Osteocyte (in vitro differentiated cells): ENCODE measurements around the gene ZNF154. TPM values are rescaled to one million over a fixed set of nuclear protein-coding genes. Genes with fewer than 3 reads are reported as not detected.

Experiments used
- DNase-seq: peaks from one replicate; pipeline ENCODE4 v3.0.0; 2021; ENCODE audit warnings: mixed read lengths; ENCODE audit not compliant: unreplicated experiment; ENCODE audit errors: extremely low spot score
- H3K27ac Mint-ChIP-seq: one replicate; pipeline ENCODE4 v1.8.0; 2021; ENCODE audit warnings: mild to moderate bottlenecking, mixed read lengths; ENCODE audit not compliant: unreplicated experiment
- H3K27me3 Mint-ChIP-seq: one replicate; pipeline ENCODE4 v1.8.0; 2021; ENCODE audit warnings: mixed read lengths; ENCODE audit not compliant: unreplicated experiment
- H3K36me3 Mint-ChIP-seq: one replicate; pipeline ENCODE4 v1.8.0; 2021; ENCODE audit warnings: mixed read lengths; ENCODE audit not compliant: unreplicated experiment
- H3K4me1 Mint-ChIP-seq: one replicate; pipeline ENCODE4 v1.8.0; 2021; ENCODE audit warnings: mixed read lengths; ENCODE audit not compliant: unreplicated experiment
- H3K4me3 Mint-ChIP-seq: one replicate; pipeline ENCODE4 v1.8.0; 2021; ENCODE audit warnings: mild to moderate bottlenecking, moderate library complexity, mixed read lengths; ENCODE audit not compliant: unreplicated experiment
- H3K9me3 Mint-ChIP-seq: one replicate; pipeline ENCODE4 v1.8.0; 2021; ENCODE audit warnings: mixed read lengths; ENCODE audit not compliant: unreplicated experiment
- long read RNA-seq: library from polyadenylated mRNA; unstranded; transcript quantifications from one replicate; pipeline ENCODE4 v2.0.0, GENCODE V29; 2021
- total RNA-seq: library from RNA; stranded (reverse); gene quantifications from 2 replicates; pipeline ENCODE4 v1.2.1, GENCODE V29; 2021
- TF ChIP-seq, protein P1 (sequence below): fragments of 200-600 bp; sonication (generic); IDR thresholded peaks from 2 replicates; pipeline ENCODE4 v1.5.0; 2021; ENCODE audit warnings: antibody characterized with exemption, mild to moderate bottlenecking, moderate library complexity

Gene ZNF154
- total RNA-seq = 18.0 and 18.9 TPM in 2 replicates
- long read RNA-seq, full-length matches to known transcripts = 11 of 21 reads
- long read RNA-seq, partial matches to known transcripts = 2 of 21 reads
- long read RNA-seq, other reads (novel, unspliced or antisense) = 8 of 21 reads

DNA sequence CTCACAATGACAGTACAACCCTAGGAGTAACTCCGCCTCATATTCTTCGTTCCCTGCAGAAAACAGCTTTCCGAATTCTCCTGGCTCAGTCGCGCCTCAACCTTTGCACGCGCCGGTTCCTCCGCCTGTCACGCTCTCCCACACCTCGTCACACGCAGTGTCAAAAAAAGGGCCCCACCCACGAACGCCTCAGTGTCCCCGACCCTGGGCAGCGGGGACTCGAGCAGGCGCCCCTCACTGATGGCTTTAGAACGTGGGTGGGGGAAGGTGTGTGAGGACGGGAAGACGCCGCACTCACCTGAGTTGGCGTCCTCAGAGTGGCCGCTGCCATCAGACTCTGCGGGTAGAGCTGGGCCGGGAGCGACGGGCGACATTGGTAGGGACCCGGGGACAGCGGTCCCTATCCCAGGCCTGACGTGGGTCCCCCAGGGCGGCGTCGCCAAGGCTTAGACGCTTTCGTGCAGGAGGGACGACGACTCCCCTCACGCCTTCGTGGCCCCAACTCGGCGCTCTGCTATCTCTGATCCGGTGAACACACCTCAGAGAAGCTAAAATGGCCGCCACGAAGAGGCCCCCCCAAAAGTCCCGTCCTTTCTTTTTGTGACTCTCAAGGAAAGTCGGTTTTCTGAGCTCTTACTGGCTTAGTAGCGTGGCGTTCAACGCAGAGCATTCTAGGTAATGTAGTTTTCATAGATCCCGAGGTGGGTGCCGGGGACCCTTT lies at the start of gene ZNF154:
Gene ZNF154 (minus strand): TSS at position 564 of the 721 bp plus-strand sequence. CDS start 233 bp downstream, at position 331.
- H3K27ac Mint-ChIP-seq = peak within 1 kb of the TSS; percentile 92
- TF ChIP-seq, protein P1, sequence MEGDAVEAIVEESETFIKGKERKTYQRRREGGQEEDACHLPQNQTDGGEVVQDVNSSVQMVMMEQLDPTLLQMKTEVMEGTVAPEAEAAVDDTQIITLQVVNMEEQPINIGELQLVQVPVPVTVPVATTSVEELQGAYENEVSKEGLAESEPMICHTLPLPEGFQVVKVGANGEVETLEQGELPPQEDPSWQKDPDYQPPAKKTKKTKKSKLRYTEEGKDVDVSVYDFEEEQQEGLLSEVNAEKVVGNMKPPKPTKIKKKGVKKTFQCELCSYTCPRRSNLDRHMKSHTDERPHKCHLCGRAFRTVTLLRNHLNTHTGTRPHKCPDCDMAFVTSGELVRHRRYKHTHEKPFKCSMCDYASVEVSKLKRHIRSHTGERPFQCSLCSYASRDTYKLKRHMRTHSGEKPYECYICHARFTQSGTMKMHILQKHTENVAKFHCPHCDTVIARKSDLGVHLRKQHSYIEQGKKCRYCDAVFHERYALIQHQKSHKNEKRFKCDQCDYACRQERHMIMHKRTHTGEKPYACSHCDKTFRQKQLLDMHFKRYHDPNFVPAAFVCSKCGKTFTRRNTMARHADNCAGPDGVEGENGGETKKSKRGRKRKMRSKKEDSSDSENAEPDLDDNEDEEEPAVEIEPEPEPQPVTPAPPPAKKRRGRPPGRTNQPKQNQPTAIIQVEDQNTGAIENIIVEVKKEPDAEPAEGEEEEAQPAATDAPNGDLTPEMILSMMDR = no peak
- H3K9me3 Mint-ChIP-seq = peaks cover 40% of the 10 kb centered on the region
- peaks cover 49% of the 10 kb centered on the region for H3K36me3 Mint-ChIP-seq
- DNase-seq = peak; percentile 85
- H3K27me3 Mint-ChIP-seq = no peaks in the 10 kb centered on the region
- H3K4me3 Mint-ChIP-seq = peak within 1 kb of the TSS; percentile 83
- H3K4me1 Mint-ChIP-seq = peaks cover 29% of the 10 kb centered on the region

DNA sequence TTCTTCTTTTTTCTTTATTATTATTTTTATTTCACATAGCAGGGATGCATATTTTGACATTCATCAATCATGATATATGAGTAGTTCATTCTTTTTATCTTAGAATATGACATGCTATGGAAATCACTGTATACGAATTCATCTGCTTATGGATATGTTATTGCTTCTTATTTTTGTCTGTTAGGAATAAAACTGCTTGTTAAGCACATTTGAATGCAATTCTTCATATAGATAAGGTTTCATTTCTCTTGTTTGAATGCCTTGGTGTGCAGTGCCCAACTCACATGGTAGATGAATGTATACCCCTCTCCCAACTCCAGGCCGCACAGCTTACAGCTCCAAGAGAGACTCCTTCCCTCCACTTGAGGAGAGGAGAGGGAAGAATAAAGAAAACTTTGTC lies 48.9 kb upstream of the ZNF154 start:
- peaks cover 38% of the 10 kb centered on the region for H3K9me3 Mint-ChIP-seq
- H3K4me3 Mint-ChIP-seq = no peak overlapping the region
- no peaks in the 10 kb centered on the region for H3K27me3 Mint-ChIP-seq
- H3K4me1 Mint-ChIP-seq = no peaks in the 10 kb centered on the region
- peaks cover 86% of the 10 kb centered on the region for H3K36me3 Mint-ChIP-seq
- H3K27ac Mint-ChIP-seq = no peak overlapping the region
- DNase-seq = no peak
- TF ChIP-seq, protein P1 = no peak

DNA sequence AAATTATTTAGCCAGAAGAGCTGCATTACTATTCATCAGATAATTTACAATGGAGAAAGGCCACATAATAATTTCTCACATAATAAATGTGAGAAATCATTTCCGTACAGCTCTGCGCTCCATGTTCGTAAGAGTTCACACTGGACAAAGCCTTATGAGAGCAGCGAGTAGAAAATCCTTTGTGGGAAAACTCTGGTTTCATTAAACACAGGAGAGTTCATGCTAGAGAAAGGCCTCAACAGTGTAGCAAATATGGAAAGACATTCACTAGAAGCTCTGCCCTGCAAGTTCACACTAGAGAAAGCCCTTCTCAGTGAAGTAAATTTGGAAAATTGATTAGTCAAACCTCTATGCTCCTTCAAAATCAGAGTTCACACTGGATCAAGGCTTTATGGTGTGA lies 46.0 kb upstream of the ZNF154 start:
- peaks cover 96% of the 10 kb centered on the region for H3K36me3 Mint-ChIP-seq
- no peak for DNase-seq
- no peaks in the 10 kb centered on the region for H3K4me1 Mint-ChIP-seq
- no peaks in the 10 kb centered on the region for H3K27me3 Mint-ChIP-seq
- H3K9me3 Mint-ChIP-seq = peaks cover 48% of the 10 kb centered on the region
- TF ChIP-seq, protein P1 = no peak
- no peak overlapping the region for H3K27ac Mint-ChIP-seq
- H3K4me3 Mint-ChIP-seq = no peak overlapping the region

DNA sequence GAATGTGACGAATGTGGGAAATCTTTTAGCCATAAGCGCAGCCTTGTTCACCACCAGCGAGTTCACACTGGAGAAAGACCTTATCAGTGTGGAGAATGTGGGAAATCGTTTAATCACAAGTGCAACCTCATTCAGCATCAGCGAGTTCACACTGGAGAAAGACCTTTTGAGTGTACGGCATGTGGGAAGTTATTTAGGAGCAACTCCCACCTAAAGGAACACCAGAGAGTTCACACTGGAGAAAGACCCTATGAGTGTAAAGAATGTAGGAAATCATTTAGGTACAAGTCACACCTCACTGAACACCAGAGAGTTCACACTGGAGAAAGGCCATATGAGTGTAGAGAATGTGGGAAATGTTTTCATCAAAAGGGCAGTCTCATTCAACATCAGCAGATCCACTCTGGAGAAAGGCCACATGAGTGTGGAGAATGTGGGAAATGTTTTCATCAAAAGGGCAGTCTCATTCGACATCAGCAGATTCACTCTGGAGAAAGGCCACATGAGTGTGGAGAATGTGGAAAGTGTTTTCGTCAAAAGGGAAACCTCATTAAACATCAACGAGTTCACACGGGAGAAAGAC lies 45.2 kb upstream of the ZNF154 start:
- Mint-ChIP-seq H3K27ac (no peak overlapping the region), H3K36me3 (peaks cover 97% of the 10 kb centered on the region), H3K4me1 (no peaks in the 10 kb centered on the region), H3K4me3 (no peak overlapping the region), H3K9me3 (peaks cover 49% of the 10 kb centered on the region), H3K27me3 (no peaks in the 10 kb centered on the region)
- TF ChIP-seq, protein P1 = no peak
- DNase-seq = no peak

DNA sequence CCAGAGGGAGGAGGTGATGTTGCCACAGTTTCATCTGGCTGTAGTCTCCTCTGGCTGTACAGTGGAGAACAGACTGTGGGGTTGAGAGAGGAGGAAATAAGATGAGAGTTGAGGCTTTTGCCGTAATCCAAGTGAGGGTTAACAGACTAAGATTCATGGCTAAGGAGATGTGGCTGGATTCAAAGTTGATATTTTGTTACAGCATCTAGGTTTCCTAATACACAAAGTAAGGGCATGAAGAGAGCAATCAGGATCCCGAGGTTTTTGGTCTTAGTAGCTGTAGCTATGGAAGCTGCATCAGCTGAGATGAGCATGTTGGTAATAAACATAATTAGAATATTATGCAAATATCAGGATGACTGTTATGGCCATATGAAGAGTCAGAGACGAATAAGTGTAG lies 39.0 kb upstream of the ZNF154 start:
- H3K4me3 Mint-ChIP-seq = peak overlapping the region; percentile 98
- DNase-seq = no peak
- H3K27me3 Mint-ChIP-seq = no peaks in the 10 kb centered on the region
- no peak overlapping the region for H3K27ac Mint-ChIP-seq
- TF ChIP-seq, protein P1 = no peak
- H3K9me3 Mint-ChIP-seq = peaks cover 27% of the 10 kb centered on the region
- peaks cover 18% of the 10 kb centered on the region for H3K4me1 Mint-ChIP-seq
- H3K36me3 Mint-ChIP-seq = peaks cover 63% of the 10 kb centered on the region
